ENCODE measurements around the gene ADAM17. TPM values are rescaled to one million over a fixed set of nuclear protein-coding genes. Genes with fewer than 3 reads are reported as not detected.

Gene ADAM17
- polyA plus RNA-seq, 2 of the 4 experiments (the other 2 are of a cell fraction) = 33.1 to 38.1 TPM

DNA sequence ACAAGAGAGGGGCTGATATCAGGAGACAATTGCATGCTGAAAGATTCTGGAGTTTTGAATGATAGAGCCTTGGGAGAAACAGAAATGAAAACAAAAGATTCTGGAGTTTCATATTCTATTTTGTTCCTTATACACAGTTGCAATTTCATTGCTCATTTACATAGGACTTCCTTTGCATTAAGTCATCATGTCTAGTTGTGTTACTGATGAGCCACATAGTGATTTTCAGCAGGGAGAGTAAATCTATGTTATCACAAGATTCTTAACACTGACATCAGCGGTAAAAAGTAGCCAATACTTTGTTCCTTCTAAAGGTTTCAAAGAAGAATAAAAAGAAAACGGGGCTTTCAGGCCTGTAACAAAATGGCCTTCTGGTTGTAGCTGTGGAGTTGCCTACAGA is 7.1 kb downstream of the ADAM17 start:
- no peak for ATAC-seq
- ChIA-PET POLR2A (no interaction called here), CTCF (interaction anchor here (1.0 kb wide), 1 partner anchor 12 kb away, joined by 3 read pairs; no protein-coding TSS in a partner anchor)
- Histone ChIP-seq H3K4me1 (peaks cover 62% of the 10 kb centered on the region), H3K9me3 (no peaks in the 10 kb centered on the region), H3K27ac (0 out of 6 replicates have a peak overlapping the region, but pooled peaks of 1 of the 2 experiments have one; percentile 4), H3K4me2 (no peak overlapping the region), H3K4me3 (no peak overlapping the region)
- no peak for DNase-seq (ENCODE audit: low read depth in 1 of 2, low spot score in 1 of 2)
- FAIRE-seq = no peak
- WGBS (ENCODE audit: missing lambda C conversion rate) = 88% methylated on average over 2 of the region's 2 CpGs
- TF ChIP-seq FOXS1 (CRISPR knock-in tag; IDR thresholded peaks at IDR 0.05) (no peak), JUNB (IDR thresholded peaks at IDR 0.05) (no peak), CHD2 (IDR thresholded peaks at IDR 0.05; ENCODE audit: low read length, partially characterized antibody) (no peak), CBX8 (IDR thresholded peaks at IDR 0.05) (no peak)

DNA sequence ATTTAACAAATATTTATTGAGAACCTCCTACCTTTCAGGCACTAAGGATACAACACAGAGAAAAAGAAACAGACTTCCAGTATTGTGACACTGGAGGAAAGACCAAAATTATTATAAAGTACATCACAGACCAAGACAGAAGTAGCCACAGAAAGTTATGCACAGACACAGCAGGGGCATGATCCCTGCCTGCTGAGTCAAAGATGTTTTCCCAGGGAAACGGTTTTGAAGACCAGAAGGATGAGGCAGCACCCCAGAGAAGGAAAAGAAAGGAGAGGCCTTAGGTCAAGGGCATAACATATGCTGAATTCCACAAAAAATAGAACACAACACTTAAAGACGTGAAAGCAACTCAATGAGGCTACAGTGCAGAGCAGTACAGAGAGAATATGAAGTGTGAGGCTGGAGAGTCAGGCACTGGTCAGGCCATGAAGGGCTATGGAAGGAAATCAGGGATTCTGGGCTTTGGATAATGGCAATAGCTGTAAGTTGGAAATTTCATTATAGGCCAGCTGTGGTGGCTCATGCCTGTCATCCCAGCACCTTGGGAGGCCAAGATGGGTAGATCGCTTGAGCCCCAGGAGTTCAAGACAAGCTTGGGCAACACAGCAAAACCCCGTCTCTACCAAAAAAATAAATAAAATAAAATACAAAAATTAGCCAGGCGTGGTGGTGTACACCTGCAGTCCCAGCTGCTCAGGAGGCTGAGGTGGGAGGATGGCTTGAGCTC is 8.2 kb downstream of the ADAM17 start:
- WGBS (ENCODE audit: missing lambda C conversion rate) = 79% methylated on average over 5 of the region's 5 CpGs
- ATAC-seq (peak in 1 of 2 experiments; percentile 14; a peak in 1 of 6 replicates), DNase-seq (ENCODE audit: low read depth in 1 of 2, low spot score in 1 of 2) (no peak), FAIRE-seq (no peak)
- ChIA-PET POLR2A (no interaction called here), CTCF (interaction anchor here (0.9 to 1.0 kb wide), 2 partner anchors 9 to 11 kb away, joined by 3 read pairs; no protein-coding TSS in a partner anchor)
- Histone ChIP-seq H3K4me3 (no peak overlapping the region), H3K4me2 (peak overlapping the region; percentile 13; the same call in 2 of the 3 replicates), H3K27ac (peak overlapping the region in 1 of 2 experiments; percentile 19; a peak in 2 of 6 replicates), H3K9me3 (no peaks in the 10 kb centered on the region), H3K4me1 (peaks cover 54% of the 10 kb centered on the region)
- no peak for TF ChIP-seq HDAC2 (IDR thresholded peaks at IDR 0.05)
- TF ChIP-seq KDM5A (IDR thresholded peaks at IDR 0.05) = no peak
- no peak for TF ChIP-seq RFX5 (IDR thresholded peaks at IDR 0.05)
- no peak for TF ChIP-seq ZC3H11A (IDR thresholded peaks at IDR 0.05)
- TF ChIP-seq CHD4 (IDR thresholded peaks at IDR 0.05; ENCODE audit: borderline replicate concordance) = no peak
- TF ChIP-seq CHD2 (IDR thresholded peaks at IDR 0.05; ENCODE audit: low read length, partially characterized antibody) = no peak
- TF ChIP-seq EHF (CRISPR knock-in tag; IDR thresholded peaks at IDR 0.05) = no peak
- TF ChIP-seq, protein P1, sequence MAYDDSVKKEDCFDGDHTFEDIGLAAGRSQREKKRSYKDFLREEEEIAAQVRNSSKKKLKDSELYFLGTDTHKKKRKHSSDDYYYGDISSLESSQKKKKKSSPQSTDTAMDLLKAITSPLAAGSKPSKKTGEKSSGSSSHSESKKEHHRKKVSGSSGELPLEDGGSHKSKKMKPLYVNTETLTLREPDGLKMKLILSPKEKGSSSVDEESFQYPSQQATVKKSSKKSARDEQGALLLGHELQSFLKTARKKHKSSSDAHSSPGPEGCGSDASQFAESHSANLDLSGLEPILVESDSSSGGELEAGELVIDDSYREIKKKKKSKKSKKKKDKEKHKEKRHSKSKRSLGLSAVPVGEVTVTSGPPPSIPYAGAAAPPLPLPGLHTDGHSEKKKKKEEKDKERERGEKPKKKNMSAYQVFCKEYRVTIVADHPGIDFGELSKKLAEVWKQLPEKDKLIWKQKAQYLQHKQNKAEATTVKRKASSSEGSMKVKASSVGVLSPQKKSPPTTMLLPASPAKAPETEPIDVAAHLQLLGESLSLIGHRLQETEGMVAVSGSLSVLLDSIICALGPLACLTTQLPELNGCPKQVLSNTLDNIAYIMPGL (CRISPR knock-in tag; IDR thresholded peaks at IDR 0.05; ENCODE audit: borderline replicate concordance) = no peak
- TF ChIP-seq, protein P2, sequence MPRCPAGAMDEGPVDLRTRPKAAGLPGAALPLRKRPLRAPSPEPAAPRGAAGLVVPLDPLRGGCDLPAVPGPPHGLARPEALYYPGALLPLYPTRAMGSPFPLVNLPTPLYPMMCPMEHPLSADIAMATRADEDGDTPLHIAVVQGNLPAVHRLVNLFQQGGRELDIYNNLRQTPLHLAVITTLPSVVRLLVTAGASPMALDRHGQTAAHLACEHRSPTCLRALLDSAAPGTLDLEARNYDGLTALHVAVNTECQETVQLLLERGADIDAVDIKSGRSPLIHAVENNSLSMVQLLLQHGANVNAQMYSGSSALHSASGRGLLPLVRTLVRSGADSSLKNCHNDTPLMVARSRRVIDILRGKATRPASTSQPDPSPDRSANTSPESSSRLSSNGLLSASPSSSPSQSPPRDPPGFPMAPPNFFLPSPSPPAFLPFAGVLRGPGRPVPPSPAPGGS (IDR thresholded peaks at IDR 0.05) = no peak
- TF ChIP-seq NR3C1 (IDR thresholded peaks at IDR 0.05) = no peak
- TF ChIP-seq, protein P3, sequence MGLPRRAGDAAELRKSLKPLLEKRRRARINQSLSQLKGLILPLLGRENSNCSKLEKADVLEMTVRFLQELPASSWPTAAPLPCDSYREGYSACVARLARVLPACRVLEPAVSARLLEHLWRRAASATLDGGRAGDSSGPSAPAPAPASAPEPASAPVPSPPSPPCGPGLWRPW (IDR thresholded peaks at IDR 0.05) = no peak
- TF ChIP-seq TP53 (CRISPR knock-in tag; IDR thresholded peaks at IDR 0.05) = no peak

DNA sequence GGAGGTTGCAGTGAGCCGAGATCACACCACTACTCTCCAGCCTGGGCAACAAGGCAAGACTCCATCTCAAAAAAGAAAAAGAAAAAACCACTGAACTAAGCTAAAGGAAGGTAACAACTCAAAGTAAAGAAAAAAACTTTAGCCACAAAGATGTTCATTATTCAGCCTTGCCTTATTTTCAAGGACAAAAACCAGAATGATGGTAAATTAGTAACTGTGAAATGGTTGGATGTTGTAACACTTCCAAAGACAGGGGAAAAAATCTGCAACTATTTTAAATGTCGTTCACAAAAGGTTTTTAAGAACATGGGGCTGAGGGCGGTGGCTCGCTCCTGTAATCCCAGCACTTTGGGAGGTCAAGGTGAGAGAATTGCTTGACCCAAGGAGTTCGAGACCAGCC is 10.1 kb downstream of the ADAM17 start:
- no peak overlapping the region for H3K4me2 ChIP-seq
- H3K9me3 ChIP-seq = no peaks in the 10 kb centered on the region
- WGBS (ENCODE audit: missing lambda C conversion rate) = 90% methylated on average over 5 of the region's 5 CpGs
- FAIRE-seq (no peak), ATAC-seq (no peak), DNase-seq (ENCODE audit: low read depth in 1 of 2, low spot score in 1 of 2) (no peak)
- no peak overlapping the region for H3K4me3 ChIP-seq
- H3K4me1 ChIP-seq = peaks cover 35% of the 10 kb centered on the region
- H3K27ac ChIP-seq = no peak overlapping the region
- ChIA-PET CTCF (interaction anchor here (0.7 to 1.1 kb wide), 3 partner anchors 9 to 268 kb away, joined by 3 read pairs; no protein-coding TSS in a partner anchor), POLR2A (no interaction called here)
- TF ChIP-seq ZSCAN20 (CRISPR knock-in tag; IDR thresholded peaks at IDR 0.05) (no peak), RNF2 (IDR thresholded peaks at IDR 0.05; ENCODE audit: borderline replicate concordance, low read depth) (no peak), NR3C1 (IDR thresholded peaks at IDR 0.05) (no peak), JUNB (IDR thresholded peaks at IDR 0.05) (no peak), PHF8 (IDR thresholded peaks at IDR 0.05; ENCODE audit: borderline replicate concordance, low read depth) (no peak), CHD2 (IDR thresholded peaks at IDR 0.05; ENCODE audit: low read length, partially characterized antibody) (no peak), KDM1A (IDR thresholded peaks at IDR 0.05; ENCODE audit: low read depth) (no peak), SMC3 (IDR thresholded peaks at IDR 0.05) (no peak), FOSL2 (IDR thresholded peaks at IDR 0.05) (no peak), FOSL2 (CRISPR knock-in tag; IDR thresholded peaks at IDR 0.05) (no peak), HDAC2 (IDR thresholded peaks at IDR 0.05) (no peak), MAZ (IDR thresholded peaks at IDR 0.05; ENCODE audit: borderline replicate concordance, low read depth, low read length) (no peak)
- TF ChIP-seq, protein P3 (IDR thresholded peaks at IDR 0.05) = no peak
- TF ChIP-seq, protein P4, sequence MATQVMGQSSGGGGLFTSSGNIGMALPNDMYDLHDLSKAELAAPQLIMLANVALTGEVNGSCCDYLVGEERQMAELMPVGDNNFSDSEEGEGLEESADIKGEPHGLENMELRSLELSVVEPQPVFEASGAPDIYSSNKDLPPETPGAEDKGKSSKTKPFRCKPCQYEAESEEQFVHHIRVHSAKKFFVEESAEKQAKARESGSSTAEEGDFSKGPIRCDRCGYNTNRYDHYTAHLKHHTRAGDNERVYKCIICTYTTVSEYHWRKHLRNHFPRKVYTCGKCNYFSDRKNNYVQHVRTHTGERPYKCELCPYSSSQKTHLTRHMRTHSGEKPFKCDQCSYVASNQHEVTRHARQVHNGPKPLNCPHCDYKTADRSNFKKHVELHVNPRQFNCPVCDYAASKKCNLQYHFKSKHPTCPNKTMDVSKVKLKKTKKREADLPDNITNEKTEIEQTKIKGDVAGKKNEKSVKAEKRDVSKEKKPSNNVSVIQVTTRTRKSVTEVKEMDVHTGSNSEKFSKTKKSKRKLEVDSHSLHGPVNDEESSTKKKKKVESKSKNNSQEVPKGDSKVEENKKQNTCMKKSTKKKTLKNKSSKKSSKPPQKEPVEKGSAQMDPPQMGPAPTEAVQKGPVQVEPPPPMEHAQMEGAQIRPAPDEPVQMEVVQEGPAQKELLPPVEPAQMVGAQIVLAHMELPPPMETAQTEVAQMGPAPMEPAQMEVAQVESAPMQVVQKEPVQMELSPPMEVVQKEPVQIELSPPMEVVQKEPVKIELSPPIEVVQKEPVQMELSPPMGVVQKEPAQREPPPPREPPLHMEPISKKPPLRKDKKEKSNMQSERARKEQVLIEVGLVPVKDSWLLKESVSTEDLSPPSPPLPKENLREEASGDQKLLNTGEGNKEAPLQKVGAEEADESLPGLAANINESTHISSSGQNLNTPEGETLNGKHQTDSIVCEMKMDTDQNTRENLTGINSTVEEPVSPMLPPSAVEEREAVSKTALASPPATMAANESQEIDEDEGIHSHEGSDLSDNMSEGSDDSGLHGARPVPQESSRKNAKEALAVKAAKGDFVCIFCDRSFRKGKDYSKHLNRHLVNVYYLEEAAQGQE (IDR thresholded peaks at IDR 0.05) = no peak
- TF ChIP-seq, protein P5, sequence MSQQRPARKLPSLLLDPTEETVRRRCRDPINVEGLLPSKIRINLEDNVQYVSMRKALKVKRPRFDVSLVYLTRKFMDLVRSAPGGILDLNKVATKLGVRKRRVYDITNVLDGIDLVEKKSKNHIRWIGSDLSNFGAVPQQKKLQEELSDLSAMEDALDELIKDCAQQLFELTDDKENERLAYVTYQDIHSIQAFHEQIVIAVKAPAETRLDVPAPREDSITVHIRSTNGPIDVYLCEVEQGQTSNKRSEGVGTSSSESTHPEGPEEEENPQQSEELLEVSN (IDR thresholded peaks at IDR 0.05; ENCODE audit: borderline replicate concordance, low read depth) = no peak
